ENCODE results near the gene SHISA9.

SHISA9 gene

DNA sequence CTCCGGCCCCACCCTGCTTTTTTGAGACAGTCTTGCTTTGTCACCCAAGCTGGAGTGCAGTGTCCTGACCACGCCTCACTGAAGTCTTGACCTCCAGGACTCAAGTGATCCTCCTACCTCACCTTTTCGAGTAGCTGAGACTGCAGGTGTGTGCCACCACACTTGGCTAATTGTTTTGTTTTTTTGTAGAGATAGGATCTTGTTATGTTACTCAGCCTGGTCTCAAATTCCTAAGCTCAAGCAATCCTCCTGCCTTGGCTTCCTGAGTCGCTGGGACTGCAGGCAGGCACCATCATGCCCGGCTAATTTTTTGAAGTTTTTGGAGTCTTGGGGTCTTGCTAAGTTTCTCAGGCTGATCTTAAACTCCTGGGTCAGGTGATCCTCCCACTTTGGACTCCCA lies 206.7 kb downstream of the SHISA9 start:
- Mint-ChIP-seq H3K9me3 (ENCODE audit: low read depth) (peaks cover 8% of the 10 kb centered on the region), H3K27ac (no peak overlapping the region)

DNA sequence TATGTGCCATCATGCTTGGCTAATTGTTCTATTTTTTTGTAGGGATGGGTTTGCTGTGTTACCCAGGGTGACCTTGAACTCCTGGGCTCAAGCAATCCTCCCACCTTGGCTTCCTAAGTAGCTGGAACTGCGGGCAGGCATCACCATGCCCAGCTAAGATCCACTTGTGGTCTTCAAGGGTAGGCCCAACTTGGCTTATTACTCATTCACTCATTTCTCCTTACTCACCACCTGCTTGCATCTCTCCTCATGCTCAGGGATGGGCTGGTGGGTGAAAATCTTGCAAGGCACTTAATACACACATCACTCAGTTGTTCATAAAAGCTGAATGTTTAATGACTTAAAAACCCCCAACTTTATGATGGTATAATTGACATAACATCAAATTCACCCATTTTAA lies 207.8 kb downstream of the SHISA9 start:
- H3K36me3 Mint-ChIP-seq: no peaks in the 10 kb centered on the region
- no peaks in the 10 kb centered on the region for H3K4me1 Mint-ChIP-seq (ENCODE audit: low read depth)
- H3K4me3 Mint-ChIP-seq: no peak overlapping the region
- H3K27me3 Mint-ChIP-seq: peaks cover 5% of the 10 kb centered on the region
- peaks cover 8% of the 10 kb centered on the region for H3K9me3 Mint-ChIP-seq (ENCODE audit: low read depth)
- H3K27ac Mint-ChIP-seq: no peak overlapping the region

More for the DNA sequence above, 206.7 kb downstream of the SHISA9 start:
- H3K27me3 Mint-ChIP-seq: peaks cover 4% of the 10 kb centered on the region
- H3K4me3 Mint-ChIP-seq: no peak overlapping the region
- H3K4me1 Mint-ChIP-seq (ENCODE audit: low read depth): no peaks in the 10 kb centered on the region
- no peaks in the 10 kb centered on the region for H3K36me3 Mint-ChIP-seq

DNA sequence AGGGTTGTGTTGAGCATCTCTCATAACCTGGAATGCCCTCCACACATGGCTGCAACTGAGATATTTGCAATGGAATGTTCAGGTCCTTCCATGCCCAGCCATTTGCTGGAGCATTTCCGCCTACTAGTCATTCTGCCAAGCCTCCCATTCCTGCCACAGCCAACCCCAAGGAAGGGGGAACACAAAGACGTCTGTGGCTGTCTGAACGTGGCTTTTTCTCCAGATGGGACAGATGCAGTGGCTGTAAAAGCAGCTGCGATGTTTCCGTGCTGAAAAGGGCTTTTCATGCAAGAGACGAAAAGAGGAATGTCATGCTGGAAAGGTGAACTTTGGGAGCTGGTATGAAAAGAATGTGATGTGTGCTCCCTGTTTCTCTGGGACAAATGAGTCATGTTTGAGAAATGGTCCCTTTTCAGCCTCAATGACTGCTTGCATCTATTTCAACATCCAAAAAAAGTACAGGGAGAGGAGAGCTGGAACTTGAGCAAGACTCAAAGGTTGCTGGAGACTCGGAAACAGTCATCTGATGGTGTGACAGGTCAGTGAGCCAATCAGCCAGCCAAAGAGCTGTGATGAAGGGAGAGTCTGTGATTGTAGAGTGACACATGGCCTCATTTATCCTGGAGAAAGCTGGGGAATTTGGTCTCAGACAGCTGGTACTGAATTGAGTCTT lies 208.9 kb downstream of the SHISA9 start:
- Mint-ChIP-seq H3K4me1 (ENCODE audit: low read depth) (no peaks in the 10 kb centered on the region), H3K27ac (no peak overlapping the region), H3K27me3 (peaks cover 5% of the 10 kb centered on the region), H3K4me3 (no peak overlapping the region), H3K36me3 (no peaks in the 10 kb centered on the region), H3K9me3 (ENCODE audit: low read depth) (peaks cover 8% of the 10 kb centered on the region)

DNA sequence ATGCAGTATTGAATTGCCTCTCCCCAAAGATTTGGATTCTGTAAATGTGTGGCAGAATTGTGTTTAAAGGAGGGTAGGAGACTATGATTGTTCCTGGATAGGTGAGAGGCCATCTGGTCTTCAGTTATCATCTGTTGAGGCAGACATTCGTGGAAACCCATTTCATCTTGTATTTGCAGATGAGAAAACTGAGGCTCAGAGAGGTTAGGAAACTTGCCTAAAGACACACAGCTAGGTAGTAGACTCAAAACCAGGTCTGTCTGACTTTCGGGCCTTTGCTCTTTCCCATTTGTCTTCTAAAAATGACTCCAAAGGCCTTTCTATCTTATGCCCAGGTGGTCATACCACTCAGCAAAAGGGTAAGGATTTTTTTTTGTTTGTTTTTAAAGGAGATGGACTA lies 210.3 kb downstream of the SHISA9 start:
- H3K36me3 Mint-ChIP-seq: no peaks in the 10 kb centered on the region
- peaks cover 8% of the 10 kb centered on the region for H3K9me3 Mint-ChIP-seq (ENCODE audit: low read depth)
- peaks cover 5% of the 10 kb centered on the region for H3K27me3 Mint-ChIP-seq
- no peak overlapping the region for H3K4me3 Mint-ChIP-seq
- no peak overlapping the region for H3K27ac Mint-ChIP-seq
- no peaks in the 10 kb centered on the region for H3K4me1 Mint-ChIP-seq (ENCODE audit: low read depth)

DNA sequence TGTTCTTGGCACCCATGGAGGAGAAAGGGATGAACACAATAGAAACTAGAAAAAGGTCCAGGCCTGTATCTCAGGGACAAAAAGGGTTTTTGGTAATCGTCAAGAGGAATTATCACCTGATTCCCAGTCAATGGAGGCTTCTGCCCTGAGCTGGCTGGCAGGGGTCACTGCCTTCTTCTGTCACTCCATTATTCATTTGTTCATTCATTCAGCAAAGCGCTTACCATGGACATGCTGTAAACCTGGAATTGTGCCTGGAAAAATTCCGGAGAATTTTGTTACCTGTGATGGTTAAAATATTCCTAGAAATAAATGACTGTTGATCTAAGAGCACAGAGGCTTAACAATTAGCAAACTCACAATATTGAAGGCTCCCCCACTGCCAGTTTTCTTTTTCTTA lies 212.3 kb downstream of the SHISA9 start:
- Mint-ChIP-seq H3K4me3 (no peak overlapping the region), H3K4me1 (ENCODE audit: low read depth) (no peaks in the 10 kb centered on the region), H3K9me3 (ENCODE audit: low read depth) (peaks cover 8% of the 10 kb centered on the region), H3K27me3 (peaks cover 7% of the 10 kb centered on the region), H3K36me3 (no peaks in the 10 kb centered on the region), H3K27ac (no peak overlapping the region)

DNA sequence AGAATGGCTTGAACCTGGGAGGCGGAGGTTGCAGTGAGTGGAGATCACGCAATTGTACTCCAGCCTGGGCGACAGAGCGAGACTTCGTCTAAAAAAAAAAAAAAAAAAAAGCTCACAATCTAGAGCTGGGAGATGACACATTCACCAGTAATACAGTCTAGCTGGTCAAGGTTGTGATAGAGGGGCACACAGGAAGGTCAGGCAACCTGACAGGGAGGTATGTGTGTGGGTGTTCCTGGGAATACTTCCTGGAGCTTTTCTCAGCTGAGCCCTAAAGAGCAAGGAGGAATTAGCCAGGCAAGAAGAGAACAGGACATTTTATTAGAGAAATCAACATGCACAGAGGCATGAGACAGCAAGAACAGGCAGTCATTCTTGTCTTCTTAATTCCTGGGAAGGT lies 216.7 kb downstream of the SHISA9 start:
- H3K4me1 Mint-ChIP-seq (ENCODE audit: low read depth): no peaks in the 10 kb centered on the region
- no peak overlapping the region for H3K4me3 Mint-ChIP-seq
- H3K27ac Mint-ChIP-seq: no peak overlapping the region
- H3K27me3 Mint-ChIP-seq: peaks cover 10% of the 10 kb centered on the region
- peaks cover 8% of the 10 kb centered on the region for H3K9me3 Mint-ChIP-seq (ENCODE audit: low read depth)
- H3K36me3 Mint-ChIP-seq: no peaks in the 10 kb centered on the region

DNA sequence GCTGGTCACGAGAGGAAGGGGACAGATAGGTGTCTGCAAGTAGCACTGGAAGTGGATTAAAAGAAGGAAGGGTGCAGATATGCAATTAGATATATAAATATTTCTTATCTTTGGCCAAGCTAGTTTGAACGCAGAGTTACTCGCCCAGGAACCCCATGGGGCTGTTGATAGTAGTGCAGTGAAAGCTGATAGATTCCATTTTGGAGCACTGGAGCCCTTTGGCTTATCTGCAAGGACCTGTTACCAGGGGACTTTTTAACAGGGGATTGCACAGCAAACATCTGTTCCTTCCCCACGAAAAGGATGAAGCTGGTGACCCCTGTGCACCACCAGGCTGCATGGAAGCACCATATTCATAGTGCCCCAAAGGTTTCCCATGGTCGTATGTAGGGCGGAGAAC lies 218.7 kb downstream of the SHISA9 start:
- Mint-ChIP-seq H3K27ac (no peak overlapping the region), H3K27me3 (peaks cover 11% of the 10 kb centered on the region), H3K4me3 (no peak overlapping the region), H3K36me3 (no peaks in the 10 kb centered on the region), H3K9me3 (ENCODE audit: low read depth) (peaks cover 4% of the 10 kb centered on the region), H3K4me1 (ENCODE audit: low read depth) (no peaks in the 10 kb centered on the region)

DNA sequence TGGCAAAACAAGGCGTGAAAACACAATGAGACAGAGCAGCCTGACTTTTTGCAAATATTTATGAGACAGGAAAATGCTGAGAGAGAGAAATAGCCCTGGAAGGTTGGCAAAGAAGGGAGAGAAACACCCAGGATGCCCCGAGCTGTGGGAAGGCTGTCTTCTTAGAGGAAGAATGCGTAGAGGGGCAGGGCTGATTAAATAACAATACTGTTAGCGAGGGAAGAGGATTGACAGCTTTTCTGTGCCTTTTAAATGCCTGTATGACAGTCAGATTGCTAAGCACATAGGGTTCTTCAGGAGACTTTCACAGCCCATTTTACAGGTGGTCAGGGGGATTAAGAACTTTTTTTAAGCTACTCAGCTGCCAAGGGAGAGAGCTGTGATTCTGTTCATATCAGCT lies 219.2 kb downstream of the SHISA9 start:
- H3K4me3 Mint-ChIP-seq: no peak overlapping the region
- no peak overlapping the region for H3K27ac Mint-ChIP-seq
- no peaks in the 10 kb centered on the region for H3K4me1 Mint-ChIP-seq (ENCODE audit: low read depth)
- H3K27me3 Mint-ChIP-seq: peaks cover 11% of the 10 kb centered on the region
- H3K36me3 Mint-ChIP-seq: no peaks in the 10 kb centered on the region
- H3K9me3 Mint-ChIP-seq (ENCODE audit: low read depth): peaks cover 4% of the 10 kb centered on the region

DNA sequence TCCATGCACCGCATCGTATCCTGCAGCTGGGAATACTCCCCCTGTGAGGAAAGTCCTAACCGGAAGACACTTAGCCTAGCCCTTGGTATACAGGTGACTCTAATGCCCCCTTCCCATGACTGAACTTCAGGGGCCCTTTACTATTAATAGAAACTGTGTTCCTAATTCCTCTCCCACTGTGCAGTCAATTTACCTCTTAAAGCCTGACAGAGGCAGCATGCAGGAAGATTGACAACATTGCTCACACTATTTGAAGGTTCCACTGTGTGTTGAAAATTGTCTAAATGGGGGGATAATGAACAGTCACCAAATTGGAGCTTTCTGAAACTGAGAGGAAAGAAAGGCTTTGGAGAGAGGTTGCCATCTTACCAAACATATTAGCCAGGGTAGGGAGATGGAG lies 222.6 kb downstream of the SHISA9 start:
- Mint-ChIP-seq H3K27ac (no peak overlapping the region), H3K4me1 (ENCODE audit: low read depth) (no peaks in the 10 kb centered on the region), H3K4me3 (no peak overlapping the region)

DNA sequence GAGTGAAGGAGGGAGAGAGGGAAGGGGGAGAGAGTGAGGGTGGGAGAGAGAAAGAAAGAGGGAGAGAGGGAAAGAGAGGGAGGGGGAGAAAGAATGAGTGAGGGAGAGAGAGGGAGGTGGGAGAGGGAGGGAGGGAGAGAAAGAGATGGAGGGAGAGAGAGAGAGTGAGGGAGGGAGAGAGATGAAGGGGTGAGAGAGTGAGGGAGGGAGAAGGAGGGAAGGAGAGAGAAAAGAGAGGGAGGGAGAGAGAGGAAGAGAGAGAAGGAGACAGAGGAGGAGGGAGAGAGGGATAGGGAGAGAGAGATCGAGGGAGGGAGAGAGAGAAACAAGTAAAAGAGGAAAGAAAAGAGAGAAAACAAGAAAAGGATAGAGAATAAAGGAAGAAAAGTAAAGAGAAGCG lies 225.7 kb downstream of the SHISA9 start:
- Mint-ChIP-seq H3K36me3 (no peaks in the 10 kb centered on the region), H3K9me3 (ENCODE audit: low read depth) (peaks cover 4% of the 10 kb centered on the region), H3K4me3 (no peak overlapping the region), H3K27me3 (peaks cover 7% of the 10 kb centered on the region), H3K27ac (no peak overlapping the region), H3K4me1 (ENCODE audit: low read depth) (no peaks in the 10 kb centered on the region)

More for the DNA sequence above, 222.6 kb downstream of the SHISA9 start:
- peaks cover 9% of the 10 kb centered on the region for H3K27me3 Mint-ChIP-seq
- H3K36me3 Mint-ChIP-seq: no peaks in the 10 kb centered on the region
- peaks cover 4% of the 10 kb centered on the region for H3K9me3 Mint-ChIP-seq (ENCODE audit: low read depth)

DNA sequence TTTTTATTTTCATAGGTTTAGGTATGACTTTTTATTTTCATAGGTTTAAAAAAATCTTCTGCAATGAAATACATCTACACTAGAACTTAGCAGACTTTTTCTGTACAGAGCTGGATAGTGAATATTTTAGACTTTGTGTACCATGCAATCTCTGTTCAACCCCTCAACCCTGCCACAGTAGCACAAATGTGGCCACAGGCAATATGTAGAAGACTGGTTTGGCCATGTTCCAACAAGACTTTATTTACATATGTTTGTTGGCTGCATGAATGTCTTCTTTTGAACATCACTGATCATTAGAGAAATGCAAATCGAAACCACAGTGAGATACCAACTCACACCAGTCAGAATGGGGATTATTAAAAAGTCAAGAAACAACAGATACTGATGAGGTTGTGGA lies 229.2 kb downstream of the SHISA9 start:
- H3K4me3 Mint-ChIP-seq: no peak overlapping the region
- peaks cover 2% of the 10 kb centered on the region for H3K27me3 Mint-ChIP-seq
- H3K4me1 Mint-ChIP-seq (ENCODE audit: low read depth): no peaks in the 10 kb centered on the region
- H3K36me3 Mint-ChIP-seq: no peaks in the 10 kb centered on the region
- no peak overlapping the region for H3K27ac Mint-ChIP-seq
- H3K9me3 Mint-ChIP-seq (ENCODE audit: low read depth): no peaks in the 10 kb centered on the region

DNA sequence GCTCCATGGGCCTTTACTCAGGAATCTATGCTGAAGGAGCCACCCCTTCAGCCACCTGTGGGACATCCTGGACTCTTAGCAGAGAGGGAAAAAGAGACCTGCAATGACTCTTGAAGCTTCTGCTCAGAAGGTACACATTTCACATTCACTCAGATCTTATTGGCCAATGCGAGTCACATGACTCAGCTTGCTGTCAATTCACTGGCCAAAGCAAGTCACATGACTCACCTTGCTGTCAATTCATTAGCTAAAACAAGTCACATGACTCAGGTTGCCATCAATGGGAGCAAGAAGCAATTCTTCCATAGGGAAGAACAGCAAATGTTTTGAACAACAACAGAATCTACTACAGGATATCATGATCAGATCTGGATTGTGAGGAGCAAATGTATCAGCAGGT lies 233.4 kb downstream of the SHISA9 start:
- Mint-ChIP-seq H3K36me3 (no peaks in the 10 kb centered on the region), H3K27ac (no peak overlapping the region), H3K4me3 (no peak overlapping the region), H3K27me3 (peaks cover 2% of the 10 kb centered on the region), H3K9me3 (ENCODE audit: low read depth) (no peaks in the 10 kb centered on the region), H3K4me1 (ENCODE audit: low read depth) (no peaks in the 10 kb centered on the region)

DNA sequence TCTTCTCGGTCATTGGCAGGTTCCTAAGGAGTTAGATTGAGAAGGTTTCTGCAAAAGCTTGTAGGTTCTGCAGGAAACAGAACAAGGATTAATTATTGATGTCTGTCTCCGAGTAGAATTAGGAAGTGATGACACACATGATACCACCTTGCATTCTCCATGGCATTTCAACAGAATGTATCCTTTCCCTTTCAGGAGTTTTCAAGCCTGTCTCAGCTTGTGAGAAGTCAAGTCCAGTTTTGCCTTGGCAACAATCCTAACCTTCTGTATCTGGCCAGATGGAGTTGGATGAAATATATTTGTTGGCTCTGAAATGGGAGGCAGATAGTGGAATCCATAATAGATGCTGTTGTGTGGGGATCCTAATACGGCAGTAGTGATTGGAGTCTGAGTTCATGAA lies 235.5 kb downstream of the SHISA9 start:
- Mint-ChIP-seq H3K27me3 (peaks cover 4% of the 10 kb centered on the region), H3K4me3 (no peak overlapping the region), H3K36me3 (no peaks in the 10 kb centered on the region), H3K27ac (no peak overlapping the region), H3K4me1 (ENCODE audit: low read depth) (no peaks in the 10 kb centered on the region), H3K9me3 (ENCODE audit: low read depth) (no peaks in the 10 kb centered on the region)

DNA sequence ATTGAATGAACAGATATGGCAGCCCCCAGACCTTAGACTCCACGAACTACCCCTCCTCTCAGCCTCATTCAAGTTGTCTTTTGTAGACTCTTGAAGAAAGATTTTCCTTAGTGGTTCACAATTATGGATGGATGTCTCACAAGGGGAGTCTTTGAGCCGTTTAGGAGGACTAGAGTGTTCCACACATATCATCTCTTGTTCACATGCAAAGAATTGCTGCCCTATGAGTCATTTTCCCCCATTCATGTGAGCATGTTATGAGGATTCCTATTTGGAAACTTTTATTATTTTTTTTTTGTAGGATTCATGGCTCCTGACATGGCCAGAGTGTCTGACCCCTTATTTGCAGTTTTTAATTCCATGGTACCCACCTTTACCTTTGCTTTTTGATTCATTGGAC lies 237.1 kb downstream of the SHISA9 start:
- Mint-ChIP-seq H3K4me3 (no peak overlapping the region), H3K9me3 (ENCODE audit: low read depth) (no peaks in the 10 kb centered on the region), H3K27me3 (peaks cover 5% of the 10 kb centered on the region), H3K36me3 (no peaks in the 10 kb centered on the region), H3K27ac (no peak overlapping the region), H3K4me1 (ENCODE audit: low read depth) (no peaks in the 10 kb centered on the region)

DNA sequence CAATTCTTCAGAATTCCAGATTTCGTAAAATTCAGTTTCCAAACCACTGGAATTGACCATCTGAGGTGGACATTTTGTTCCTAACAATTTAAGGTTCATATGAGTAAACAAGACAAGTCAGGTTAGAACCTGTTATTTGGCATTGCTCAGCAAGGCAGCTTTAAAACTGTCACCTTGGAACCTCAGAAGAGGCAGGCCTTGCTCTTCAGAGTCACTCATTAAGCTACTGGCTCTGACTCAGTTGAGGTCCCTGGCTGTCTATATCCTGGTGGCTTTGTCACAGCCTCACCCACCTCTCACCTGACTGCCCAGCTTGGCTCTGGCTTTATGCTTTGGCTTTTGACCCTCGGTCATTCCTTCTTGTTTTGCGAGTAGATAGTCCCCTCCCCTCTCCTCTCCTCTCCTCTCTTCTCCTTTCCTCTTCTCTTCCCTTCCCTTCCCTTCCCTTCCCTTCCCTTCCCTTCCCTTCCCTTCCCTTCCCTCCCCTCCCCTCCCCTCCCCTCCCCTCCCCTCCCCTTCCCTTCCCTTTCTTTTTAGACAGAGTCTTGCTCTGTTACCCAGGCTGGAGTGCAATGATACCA lies 238.4 kb downstream of the SHISA9 start:
- no peak overlapping the region for H3K27ac Mint-ChIP-seq
- H3K27me3 Mint-ChIP-seq: peaks cover 9% of the 10 kb centered on the region
- no peak overlapping the region for H3K4me3 Mint-ChIP-seq
- H3K36me3 Mint-ChIP-seq: no peaks in the 10 kb centered on the region
- H3K4me1 Mint-ChIP-seq (ENCODE audit: low read depth): no peaks in the 10 kb centered on the region
- H3K9me3 Mint-ChIP-seq (ENCODE audit: low read depth): no peaks in the 10 kb centered on the region

DNA sequence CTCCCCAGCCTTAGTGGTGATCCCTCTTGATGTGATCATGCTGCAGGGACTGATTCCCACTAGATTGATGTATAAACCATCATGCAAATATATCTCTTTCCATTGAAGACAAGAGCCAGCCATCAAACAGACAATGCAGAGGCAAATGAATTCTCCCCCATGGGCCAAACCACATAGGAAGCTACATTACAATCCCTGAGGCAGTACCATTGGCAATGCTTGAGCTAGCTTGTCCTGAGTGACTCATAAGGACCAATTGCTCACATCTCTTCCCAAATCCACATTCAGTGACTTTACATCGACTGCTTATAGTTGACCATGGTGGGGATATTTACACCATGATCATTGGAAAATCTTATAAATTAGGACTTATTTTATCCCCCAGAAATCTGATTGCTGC lies 242.2 kb downstream of the SHISA9 start:
- Mint-ChIP-seq H3K4me3 (no peak overlapping the region), H3K4me1 (ENCODE audit: low read depth) (no peaks in the 10 kb centered on the region), H3K27ac (no peak overlapping the region), H3K9me3 (ENCODE audit: low read depth) (no peaks in the 10 kb centered on the region), H3K27me3 (peaks cover 13% of the 10 kb centered on the region), H3K36me3 (no peaks in the 10 kb centered on the region)

Measured in activated naive CD8-positive, alpha-beta T cell (primary cell).